Measurements from ENCODE around the gene NOL3. TPM values are rescaled to one million over a fixed set of nuclear protein-coding genes. Genes with fewer than 3 reads are reported as not detected.

The NOL3 gene
- total and polyA plus RNA-seq, 12 donors, result 36.4 to 168 (median 110) TPM

DNA sequence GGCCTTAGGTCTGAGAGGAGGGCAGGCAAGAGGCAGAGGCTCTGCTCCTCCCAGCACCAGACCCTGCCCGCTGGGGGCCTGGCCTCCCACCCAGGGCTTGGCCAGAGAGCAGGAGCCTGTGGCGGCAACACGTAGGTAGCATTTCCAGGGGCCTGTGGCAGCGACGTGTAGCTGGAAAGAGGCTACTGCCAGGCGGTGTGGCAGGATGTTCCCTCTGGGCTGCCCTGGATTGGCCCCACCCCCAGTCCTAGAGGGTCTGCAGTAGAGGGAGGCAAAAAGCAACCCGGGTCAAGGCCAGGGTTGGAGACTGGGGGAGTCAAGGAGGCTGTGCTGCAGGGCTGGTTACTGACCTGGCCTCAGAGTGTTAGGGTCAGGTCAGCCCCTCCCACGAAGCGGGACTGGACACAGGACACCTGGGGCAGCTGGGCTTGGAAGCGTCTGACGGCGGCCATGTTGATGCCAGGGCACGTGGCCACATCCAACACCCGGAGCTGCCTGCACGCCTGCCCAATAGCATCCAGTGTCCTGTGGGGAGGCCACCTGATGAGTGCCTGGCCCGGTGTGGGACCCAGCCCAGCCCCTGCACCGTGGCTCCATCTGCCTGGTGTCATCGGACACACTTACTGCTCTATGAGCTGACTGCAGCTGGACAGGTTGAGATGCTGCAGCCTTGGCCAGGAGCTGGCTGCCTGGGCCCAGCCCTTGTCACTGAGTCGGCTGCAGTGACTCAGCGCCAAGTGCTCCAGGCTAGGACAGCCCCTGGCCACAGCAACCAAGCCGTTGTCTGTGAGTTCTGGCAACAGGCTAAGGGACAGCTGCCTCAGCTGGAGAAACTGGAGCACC, 37.1 kb downstream of the NOL3 start:
- 49 to 55% (median 52%) methylated on average over 6 to 21 of the region's 21 CpGs; no CpG with 5 or more reads in 1 of the 4 donors for WGBS, 4 donors
- H3K36me3 ChIP-seq (replicated peaks in 1 of 2), result peaks cover 0 to 7% of the 10 kb centered on the region in 2 donors
- H3K4me3 ChIP-seq, result no peak overlapping the region
- H3K4me1 ChIP-seq (replicated peaks in 1 of 2), result peaks cover 11 to 12% of the 10 kb centered on the region in 2 donors
- no peaks in the 10 kb centered on the region for H3K9me3 ChIP-seq (replicated peaks in 1 of 3)
- peak in 6 of 7 donors; percentile 76 to 88 (median 80) for DNase-seq
- no peak for TF ChIP-seq POLR2A (IDR thresholded peaks at IDR 0.05)
- intact Hi-C loops (cut with DNase I), result no loop called here
- H3K27ac ChIP-seq, result peak overlapping the region in 2 of 5 donors; percentile 34 to 75
- no peaks in the 10 kb centered on the region for H3K27me3 ChIP-seq

GRCh38 chr16:67208154-67208896, 38.0 kb downstream of the NOL3 start:
- Histone ChIP-seq H3K9me3 (replicated peaks in 1 of 3) (no peaks in the 10 kb centered on the region), H3K27ac (peak overlapping the region in 2 of 5 donors; percentile 34 to 75), H3K4me1 (replicated peaks in 1 of 2) (peaks cover 11 to 15% of the 10 kb centered on the region in 2 donors), H3K4me3 (no peak overlapping the region), H3K36me3 (replicated peaks in 1 of 2) (no peaks in the 10 kb centered on the region), H3K27me3 (no peaks in the 10 kb centered on the region)
- no peak for DNase-seq
- TF ChIP-seq, protein P1, sequence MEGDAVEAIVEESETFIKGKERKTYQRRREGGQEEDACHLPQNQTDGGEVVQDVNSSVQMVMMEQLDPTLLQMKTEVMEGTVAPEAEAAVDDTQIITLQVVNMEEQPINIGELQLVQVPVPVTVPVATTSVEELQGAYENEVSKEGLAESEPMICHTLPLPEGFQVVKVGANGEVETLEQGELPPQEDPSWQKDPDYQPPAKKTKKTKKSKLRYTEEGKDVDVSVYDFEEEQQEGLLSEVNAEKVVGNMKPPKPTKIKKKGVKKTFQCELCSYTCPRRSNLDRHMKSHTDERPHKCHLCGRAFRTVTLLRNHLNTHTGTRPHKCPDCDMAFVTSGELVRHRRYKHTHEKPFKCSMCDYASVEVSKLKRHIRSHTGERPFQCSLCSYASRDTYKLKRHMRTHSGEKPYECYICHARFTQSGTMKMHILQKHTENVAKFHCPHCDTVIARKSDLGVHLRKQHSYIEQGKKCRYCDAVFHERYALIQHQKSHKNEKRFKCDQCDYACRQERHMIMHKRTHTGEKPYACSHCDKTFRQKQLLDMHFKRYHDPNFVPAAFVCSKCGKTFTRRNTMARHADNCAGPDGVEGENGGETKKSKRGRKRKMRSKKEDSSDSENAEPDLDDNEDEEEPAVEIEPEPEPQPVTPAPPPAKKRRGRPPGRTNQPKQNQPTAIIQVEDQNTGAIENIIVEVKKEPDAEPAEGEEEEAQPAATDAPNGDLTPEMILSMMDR (IDR thresholded peaks at IDR 0.05), result no peak
- no peak for TF ChIP-seq POLR2A (IDR thresholded peaks at IDR 0.05)
- WGBS, 4 donors, result 66 to 74% (median 67%) methylated on average over 5 to 11 of the region's 11 CpGs
- intact Hi-C loops (cut with DNase I), result no loop called here

- H3K27ac ChIP-seq, result no peak overlapping the region
- no peaks in the 10 kb centered on the region for H3K9me3 ChIP-seq (replicated peaks in 1 of 3)
- no peak overlapping the region for H3K4me3 ChIP-seq
- H3K4me1 ChIP-seq (replicated peaks in 1 of 2), result peaks cover 11 to 21% of the 10 kb centered on the region in 2 donors
- H3K36me3 ChIP-seq (replicated peaks in 1 of 2), result no peaks in the 10 kb centered on the region
- WGBS, 4 donors, result 74 to 88% (median 79%) methylated on average over 8 of the region's 8 CpGs
- H3K27me3 ChIP-seq, result no peaks in the 10 kb centered on the region
- no peak for DNase-seq
- intact Hi-C loops (cut with DNase I), result no loop called here
- TF ChIP-seq POLR2A (IDR thresholded peaks at IDR 0.05), result no peak
- TF ChIP-seq, protein P1 (IDR thresholded peaks at IDR 0.05), result no peak
Measured at GRCh38 chr16:67209565-67209964, 39.2 kb downstream of the NOL3 start.

DNA sequence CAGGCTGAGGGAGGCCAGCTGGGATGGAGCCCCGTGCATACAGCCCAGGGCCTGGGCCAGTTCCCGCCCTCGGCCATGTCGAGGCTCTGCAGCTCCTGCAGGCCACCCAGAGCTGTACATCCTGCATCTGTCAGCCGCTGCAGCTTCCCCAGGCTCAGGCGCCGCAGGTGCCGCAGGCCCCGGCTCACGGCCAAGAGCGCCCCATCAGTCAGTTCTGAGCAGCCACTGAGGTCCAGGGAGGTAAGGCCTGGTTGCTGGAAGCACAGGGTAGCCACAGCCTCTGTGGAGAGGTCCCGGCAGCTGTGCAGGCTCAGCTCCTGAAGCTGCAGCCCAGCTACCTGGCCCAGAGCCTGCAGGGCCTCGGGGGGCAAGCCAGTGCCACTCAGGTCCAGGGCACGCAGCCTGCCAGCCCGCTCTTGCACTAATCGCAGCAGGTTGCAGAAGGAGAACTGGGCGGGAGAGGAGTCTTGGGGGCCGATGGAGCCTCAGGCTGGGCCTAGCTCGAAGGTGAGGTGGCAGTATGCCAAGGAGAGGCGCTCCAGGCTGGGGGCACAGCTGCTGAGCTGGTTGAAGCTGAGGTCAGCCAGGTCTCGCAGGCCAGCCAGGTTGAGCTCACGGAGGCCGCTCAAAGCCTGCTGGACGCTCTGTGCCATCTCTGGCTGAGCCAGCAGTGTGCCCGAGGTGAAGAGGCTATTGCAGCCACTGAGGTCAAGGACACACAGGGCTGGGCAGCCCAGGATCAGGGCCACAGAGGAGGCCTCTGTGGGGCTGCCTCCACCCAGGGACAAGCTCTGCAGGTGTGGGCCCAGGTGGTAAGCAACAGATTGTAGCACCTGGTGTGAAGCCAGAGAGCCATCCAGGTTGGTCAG, 40.0 kb downstream of the NOL3 start:
- no peaks in the 10 kb centered on the region for H3K36me3 ChIP-seq (replicated peaks in 1 of 2)
- no peak overlapping the region for H3K27ac ChIP-seq
- peak in 1 of 7 donors; percentile 17 for DNase-seq
- no peaks in the 10 kb centered on the region for H3K27me3 ChIP-seq
- no peaks in the 10 kb centered on the region for H3K9me3 ChIP-seq (replicated peaks in 1 of 3)
- intact Hi-C loops (cut with DNase I), result no loop called here
- TF ChIP-seq, protein P1 (IDR thresholded peaks at IDR 0.05), result no peak
- no peak for TF ChIP-seq POLR2A (IDR thresholded peaks at IDR 0.05)
- peaks cover 11 to 21% of the 10 kb centered on the region in 2 donors for H3K4me1 ChIP-seq (replicated peaks in 1 of 2)
- H3K4me3 ChIP-seq, result no peak overlapping the region
- WGBS, 4 donors, result 88 to 95% (median 89%) methylated on average over 11 to 25 of the region's 25 CpGs
